Cardiac fibroblast (primary cell): ENCODE results near the gene PHLDB3.

ENCODE experiments used
- DNase-seq, 2 donors: peaks; one replicate each; pipeline versions ENCODE4 v3.0.0 to v3.0.0-alpha.2; 2010; ENCODE audit warnings: low read depth in 2 of 2
- H3K4me3 ChIP-seq, 2 donors: replicated peaks in 1 of 2; 1 replicate in 1 of 2; 2 replicates in 1 of 2; pipeline ENCODE4 v1.5.1; 2011; ENCODE audit warnings: low read depth in 2 of 2, low read length in 2 of 2, mild to moderate bottlenecking in 2 of 2, moderate library complexity in 1 of 2
- TF ChIP-seq, protein P1 (sequence below): IDR thresholded peaks from one replicate; pipeline ENCODE4 v1.5.1; 2011; ENCODE audit warnings: low read depth, mild to moderate bottlenecking, low read length, inconsistent platforms

Gene PHLDB3

DNA sequence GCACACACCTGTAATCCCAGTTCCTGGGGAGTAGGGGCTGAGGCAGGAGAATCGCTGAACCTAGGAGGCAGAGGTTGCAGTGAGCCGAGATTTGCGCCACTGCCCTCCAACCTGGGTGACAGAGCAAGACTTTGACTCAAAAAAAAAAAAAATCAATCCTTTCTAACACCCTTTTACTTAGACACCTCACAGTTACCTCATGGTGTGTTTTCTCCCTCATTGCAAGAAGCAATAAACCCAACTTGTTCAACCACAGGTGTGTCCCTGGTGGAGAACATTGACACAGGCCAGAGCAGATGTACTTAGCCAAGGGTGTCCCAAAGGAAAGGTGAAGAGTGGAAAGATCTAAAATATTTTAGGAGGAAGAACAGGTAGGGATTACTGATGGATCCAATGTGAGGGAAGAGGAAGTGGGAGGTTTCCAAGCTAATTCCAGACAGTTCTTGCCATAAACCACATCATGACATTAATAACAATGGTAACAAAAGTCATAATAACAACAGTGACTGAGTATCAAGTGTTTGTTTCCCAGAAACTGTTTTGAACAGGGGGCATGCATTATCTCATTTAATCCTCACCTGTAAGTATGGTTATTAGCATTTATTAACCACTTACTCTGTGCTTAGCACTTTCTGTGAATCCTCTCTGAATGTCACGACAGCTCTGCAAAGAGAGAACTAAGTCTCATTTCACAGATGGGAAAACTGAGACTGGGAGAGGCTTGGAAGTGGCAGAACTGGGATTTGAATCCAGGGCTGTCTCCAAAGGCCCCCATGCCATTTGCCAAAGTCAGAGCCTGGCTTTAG, 36.0 kb downstream of the PHLDB3 start:
- DNase-seq = no peak

DNA sequence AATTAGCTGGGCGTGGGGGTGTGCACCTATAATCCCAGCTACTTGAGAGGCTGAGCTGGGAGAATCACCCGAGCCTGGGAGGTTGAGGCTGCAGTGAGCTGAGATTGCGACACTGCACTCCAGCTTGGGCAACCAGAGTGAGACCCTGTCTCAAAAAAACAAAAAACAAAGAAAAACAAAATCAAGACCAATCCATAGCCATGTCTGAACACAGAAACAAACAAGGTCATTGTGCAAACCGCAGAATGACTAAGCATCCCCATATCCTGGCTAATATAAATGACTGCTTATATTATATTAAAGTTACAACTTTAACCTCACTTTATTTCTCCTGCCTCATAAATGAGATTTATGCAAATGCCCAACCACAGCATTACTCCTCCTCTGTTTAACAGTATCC, 36.8 kb downstream of the PHLDB3 start:
- TF ChIP-seq, protein P1, sequence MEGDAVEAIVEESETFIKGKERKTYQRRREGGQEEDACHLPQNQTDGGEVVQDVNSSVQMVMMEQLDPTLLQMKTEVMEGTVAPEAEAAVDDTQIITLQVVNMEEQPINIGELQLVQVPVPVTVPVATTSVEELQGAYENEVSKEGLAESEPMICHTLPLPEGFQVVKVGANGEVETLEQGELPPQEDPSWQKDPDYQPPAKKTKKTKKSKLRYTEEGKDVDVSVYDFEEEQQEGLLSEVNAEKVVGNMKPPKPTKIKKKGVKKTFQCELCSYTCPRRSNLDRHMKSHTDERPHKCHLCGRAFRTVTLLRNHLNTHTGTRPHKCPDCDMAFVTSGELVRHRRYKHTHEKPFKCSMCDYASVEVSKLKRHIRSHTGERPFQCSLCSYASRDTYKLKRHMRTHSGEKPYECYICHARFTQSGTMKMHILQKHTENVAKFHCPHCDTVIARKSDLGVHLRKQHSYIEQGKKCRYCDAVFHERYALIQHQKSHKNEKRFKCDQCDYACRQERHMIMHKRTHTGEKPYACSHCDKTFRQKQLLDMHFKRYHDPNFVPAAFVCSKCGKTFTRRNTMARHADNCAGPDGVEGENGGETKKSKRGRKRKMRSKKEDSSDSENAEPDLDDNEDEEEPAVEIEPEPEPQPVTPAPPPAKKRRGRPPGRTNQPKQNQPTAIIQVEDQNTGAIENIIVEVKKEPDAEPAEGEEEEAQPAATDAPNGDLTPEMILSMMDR = no peak
- H3K4me3 ChIP-seq = no peak overlapping the region
- DNase-seq = peak; percentile 46 to 70

More for the DNA sequence above, 36.0 kb downstream of the PHLDB3 start:
- TF ChIP-seq, protein P1 = no peak
- no peak overlapping the region for H3K4me3 ChIP-seq

DNA sequence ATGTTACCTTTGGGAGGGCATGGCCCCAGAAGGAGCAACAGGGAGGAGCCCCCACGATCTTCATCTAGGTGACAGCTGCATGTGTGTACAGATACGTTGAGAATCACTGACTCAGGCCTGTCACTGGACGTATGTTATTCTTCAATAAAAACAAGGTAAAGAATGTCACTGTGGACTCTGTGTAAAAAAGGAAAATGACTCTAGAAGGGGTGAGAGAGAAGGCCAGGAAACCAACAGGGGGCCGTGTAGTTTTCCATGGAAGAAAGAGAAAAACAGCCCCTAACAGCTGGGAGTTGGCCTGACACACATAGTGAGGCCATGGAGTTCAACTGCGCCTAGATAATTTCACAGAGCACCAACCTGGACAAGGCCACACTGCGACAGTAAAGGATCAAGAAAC, 37.3 kb downstream of the PHLDB3 start:
- no peak for DNase-seq
- no peak overlapping the region for H3K4me3 ChIP-seq
- TF ChIP-seq, protein P1 = no peak

DNA sequence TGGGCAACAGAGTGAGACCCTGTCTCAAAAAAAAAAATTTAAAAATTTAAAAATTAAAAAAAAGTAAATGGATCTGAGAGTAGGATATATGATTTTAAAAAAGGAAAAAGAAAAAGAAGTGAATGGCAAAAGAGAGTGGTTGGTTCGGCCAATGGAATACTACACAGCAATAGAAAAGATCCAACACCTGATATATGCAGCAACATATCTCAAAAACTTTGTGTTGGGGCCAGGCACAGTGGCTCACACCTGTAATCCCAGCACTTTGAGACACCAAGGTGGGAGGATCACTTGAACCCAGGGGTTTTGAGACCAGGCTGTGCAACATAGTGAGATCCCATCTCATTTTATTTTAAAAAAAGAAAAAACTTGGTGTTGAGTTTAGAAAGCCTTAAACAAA, 37.8 kb downstream of the PHLDB3 start:
- H3K4me3 ChIP-seq = no peak overlapping the region
- TF ChIP-seq, protein P1 = no peak
- no peak for DNase-seq

DNA sequence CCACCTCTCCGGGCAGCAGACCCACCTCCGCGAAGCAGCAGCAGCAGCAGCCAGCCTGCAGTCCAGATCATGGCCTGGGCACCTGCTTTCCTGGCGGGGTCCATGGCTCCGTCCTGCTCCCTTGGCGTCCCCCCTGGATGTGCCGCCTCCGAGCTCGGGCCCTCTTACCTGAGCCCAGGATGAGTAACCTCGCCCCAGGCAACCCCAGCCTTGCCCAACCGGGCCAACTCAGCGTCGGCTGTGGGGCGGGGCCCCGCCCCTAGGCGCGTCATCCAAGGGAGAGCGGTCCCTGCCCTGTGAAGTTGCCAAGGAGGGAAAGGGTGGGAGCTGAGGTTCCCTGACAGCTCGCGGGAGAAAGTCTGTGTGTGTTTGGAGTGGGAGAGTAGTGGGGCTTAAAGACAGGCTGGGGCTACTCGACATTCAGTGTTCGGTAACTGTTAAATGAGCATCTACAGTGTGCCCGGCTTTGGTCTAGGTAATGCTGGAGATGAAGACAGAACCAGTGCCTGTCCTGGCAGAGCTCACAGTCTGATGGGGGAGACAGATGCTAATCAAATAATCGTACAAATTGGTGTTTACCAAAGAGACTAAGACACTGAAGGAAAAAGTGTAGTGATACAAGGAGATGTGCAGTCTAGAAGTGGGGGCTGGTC, 39.0 kb downstream of the PHLDB3 start, which contains the start of gene LYPD3:
Gene LYPD3, minus strand, starts transcription at position 141 of the 653 bp plus-strand sequence. Its CDS starts 37 bp downstream, at position 104.
- peak within 1 kb of the TSS; percentile 72 to 76 for H3K4me3 ChIP-seq
- DNase-seq = peak; percentile 23 to 41
- TF ChIP-seq, protein P1 = no peak

DNA sequence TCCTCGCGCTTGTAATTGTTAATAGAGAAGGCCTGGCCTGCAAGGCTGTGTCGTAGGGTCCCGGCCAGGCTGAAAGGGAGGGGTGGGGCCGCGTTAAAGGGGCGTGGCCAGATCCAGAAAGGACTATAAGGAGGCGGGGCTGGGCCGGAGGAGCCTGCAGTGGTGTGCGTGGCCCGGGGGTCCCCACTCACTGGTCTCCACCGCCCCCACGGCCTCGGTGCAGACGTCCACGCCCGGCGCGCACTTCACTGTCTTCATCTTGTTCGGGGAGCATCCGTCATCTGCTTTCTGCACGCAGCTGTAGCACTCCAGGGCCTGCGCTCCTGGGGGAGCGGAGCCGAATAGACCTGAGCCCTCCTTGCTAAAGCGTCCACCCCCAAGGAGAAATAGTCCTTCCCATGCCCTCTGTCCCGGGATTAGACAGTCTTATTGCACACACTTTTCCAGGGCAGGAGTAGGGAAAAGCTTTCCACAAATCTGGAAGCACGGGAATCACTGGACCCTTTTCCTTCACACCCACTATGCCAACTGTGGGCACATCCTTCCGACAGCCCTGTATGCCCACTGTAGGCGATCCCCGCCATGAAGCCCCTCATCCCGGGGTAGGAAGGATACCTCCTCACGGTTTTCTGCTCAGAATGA, 40.3 kb downstream of the PHLDB3 start:
- TF ChIP-seq, protein P1 = no peak
- H3K4me3 ChIP-seq = peak overlapping the region; percentile 72 to 76
- no peak for DNase-seq
